Lower lobe of right lung (tissue), 2 donors: ENCODE measurements around the gene SPN. TPM values are rescaled to one million over a fixed set of nuclear protein-coding genes. Genes with fewer than 3 reads are reported as not detected.

Experiments
- ATAC-seq, 2 donors: fragments of 200-7000 bp; cut with Tn5 transposase; one replicate each; pipeline ENCODE4 v1.9.1; 2020 to 2022; ENCODE audit warnings: mild to moderate bottlenecking in 2 of 2, moderate library complexity in 2 of 2
- DNase-seq: peaks from one replicate; pipeline ENCODE4 v3.0.0-alpha.2; 2020
- H3K27ac ChIP-seq: fragments of 200-600 bp; one replicate; pipeline ENCODE4 v1.8.0; 2022
- H3K27me3 ChIP-seq: fragments of 200-600 bp; one replicate; pipeline ENCODE4 v1.8.0; 2022; ENCODE audit warnings: low read depth
- H3K36me3 ChIP-seq: fragments of 200-600 bp; one replicate; pipeline ENCODE4 v1.8.0; 2022; ENCODE audit warnings: mild to moderate bottlenecking
- H3K4me1 ChIP-seq: fragments of 200-600 bp; one replicate; pipeline ENCODE4 v1.8.0; 2022
- H3K4me3 ChIP-seq: fragments of 200-600 bp; one replicate; pipeline ENCODE4 v1.8.0; 2022; ENCODE audit warnings: mild to moderate bottlenecking
- H3K9me3 ChIP-seq: fragments of 200-600 bp; one replicate; pipeline ENCODE4 v1.8.0; 2022
- intact Hi-C: fragments of 100-400 bp; cut with DNase I; formaldehyde crosslinking; loops from one replicate; pipeline ENCODE4 v1.11.0; 2022
- total RNA-seq: library from RNA; stranded (reverse); fragmentation: NEBNext Ultra II Directional; extraction: Animal tissue kit (Norgen Biotek cat#: 25700); gene quantifications from one replicate; pipeline ENCODE4 v1.2.1, GENCODE V29; 2021
- TF ChIP-seq, protein P1 (sequence below): fragments of 200-600 bp; IDR thresholded peaks from one replicate; pipeline ENCODE4 v1.8.0; 2022; ENCODE audit warnings: antibody characterized with exemption, mild to moderate bottlenecking
- donor health status: DM: no; HTN: yes; CAD: no; lungs with severe emphysema.

SPN gene
- total RNA-seq, 1 donor from 2014 or later = 109 TPM

DNA sequence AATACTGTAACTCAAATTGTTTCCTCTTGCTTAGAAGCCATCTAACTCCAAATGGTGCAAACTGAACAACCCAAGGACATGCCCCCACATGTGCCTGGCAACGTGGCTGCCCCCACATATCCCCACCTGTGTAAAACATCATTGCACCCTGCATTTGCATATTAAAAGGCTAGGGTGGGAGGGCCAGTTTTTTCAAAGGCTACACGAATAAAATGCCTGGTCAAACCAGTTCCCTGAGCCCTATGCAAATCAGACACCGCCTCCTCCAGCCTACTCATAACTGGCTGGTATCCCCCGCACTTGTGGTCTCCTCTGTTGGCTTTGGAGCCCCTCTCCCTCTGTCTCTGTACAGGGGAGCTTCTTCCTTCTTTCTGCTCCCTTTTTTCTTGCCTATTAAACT is 56.0 kb downstream of the SPN start:
- H3K4me1 ChIP-seq = no peaks in the 10 kb centered on the region
- intact Hi-C loops = no loop called here
- TF ChIP-seq, protein P1, sequence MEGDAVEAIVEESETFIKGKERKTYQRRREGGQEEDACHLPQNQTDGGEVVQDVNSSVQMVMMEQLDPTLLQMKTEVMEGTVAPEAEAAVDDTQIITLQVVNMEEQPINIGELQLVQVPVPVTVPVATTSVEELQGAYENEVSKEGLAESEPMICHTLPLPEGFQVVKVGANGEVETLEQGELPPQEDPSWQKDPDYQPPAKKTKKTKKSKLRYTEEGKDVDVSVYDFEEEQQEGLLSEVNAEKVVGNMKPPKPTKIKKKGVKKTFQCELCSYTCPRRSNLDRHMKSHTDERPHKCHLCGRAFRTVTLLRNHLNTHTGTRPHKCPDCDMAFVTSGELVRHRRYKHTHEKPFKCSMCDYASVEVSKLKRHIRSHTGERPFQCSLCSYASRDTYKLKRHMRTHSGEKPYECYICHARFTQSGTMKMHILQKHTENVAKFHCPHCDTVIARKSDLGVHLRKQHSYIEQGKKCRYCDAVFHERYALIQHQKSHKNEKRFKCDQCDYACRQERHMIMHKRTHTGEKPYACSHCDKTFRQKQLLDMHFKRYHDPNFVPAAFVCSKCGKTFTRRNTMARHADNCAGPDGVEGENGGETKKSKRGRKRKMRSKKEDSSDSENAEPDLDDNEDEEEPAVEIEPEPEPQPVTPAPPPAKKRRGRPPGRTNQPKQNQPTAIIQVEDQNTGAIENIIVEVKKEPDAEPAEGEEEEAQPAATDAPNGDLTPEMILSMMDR = no peak
- no peak overlapping the region for H3K4me3 ChIP-seq
- no peaks in the 10 kb centered on the region for H3K27me3 ChIP-seq
- no peaks in the 10 kb centered on the region for H3K9me3 ChIP-seq
- H3K36me3 ChIP-seq = no peaks in the 10 kb centered on the region
- ATAC-seq (no peak), DNase-seq (no peak)
- no peak overlapping the region for H3K27ac ChIP-seq

Other genes starting within 250 kb of the SPN start
- gene BOLA2, start 208.9 kb upstream of the SPN start, total RNA-seq = 4.4 TPM
- gene SLX1B, start 208.7 kb upstream of the SPN start, total RNA-seq = 31.7 TPM
- gene SULT1A4, start 203.3 kb upstream of the SPN start, total RNA-seq = 20.7 TPM
- gene NPIPB12, start 156.8 kb upstream of the SPN start, total RNA-seq = 53.1 TPM
- gene QPRT, start 15.9 kb downstream of the SPN start, total RNA-seq = 11.0 TPM
- 11.2 TPM for gene C16orf54, start 82.7 kb downstream of the SPN start, total RNA-seq
- gene ZG16, start 115.0 kb downstream of the SPN start, total RNA-seq = not detected
- gene KIF22, start 127.5 kb downstream of the SPN start, total RNA-seq = 21.8 TPM
- 169 TPM for gene MAZ, start 143.3 kb downstream of the SPN start, total RNA-seq
- gene PRRT2, start 148.9 kb downstream of the SPN start, total RNA-seq = 3.2 TPM
- gene PAGR1, start 152.9 kb downstream of the SPN start, total RNA-seq = 18.1 TPM
- gene MVP, start 157.2 kb downstream of the SPN start, total RNA-seq = 248 TPM
- gene CDIPT, start 200.0 kb downstream of the SPN start, total RNA-seq = 75.4 TPM
- gene SEZ6L2, start 236.3 kb downstream of the SPN start, total RNA-seq = 10.7 TPM
- 1.6 TPM for gene ASPHD1, start 237.2 kb downstream of the SPN start, total RNA-seq